Smooth muscle cell (in vitro differentiated cells): ENCODE measurements around the gene PRDM1. TPM values are rescaled to one million over a fixed set of nuclear protein-coding genes. Genes with fewer than 3 reads are reported as not detected.

Source experiments
- DNase-seq: peaks from one replicate; lab custom pipeline; 2025; ENCODE audit not compliant: unreplicated experiment; lab: John Stamatoyannopoulos, UW
- H2AFZ ChIP-seq: fragments of 200-600 bp; sonication (generic); 2 replicates; pipeline ENCODE4 v1.6.0; 2016; ENCODE audit warnings: antibody characterized with exemption, low read depth, mild to moderate bottlenecking
- H3F3A ChIP-seq: fragments of 200-600 bp; sonication (generic); 2 replicates; pipeline ENCODE4 v1.6.0; 2017; ENCODE audit warnings: antibody characterized with exemption, low read depth
- H3K27ac ChIP-seq: fragments of 200-600 bp; sonication (generic); 2 replicates; pipeline ENCODE4 v1.5.1; 2016; ENCODE audit warnings: low read depth, mild to moderate bottlenecking
- H3K27me3 ChIP-seq: fragments of 200-600 bp; sonication (generic); 2 replicates; pipeline ENCODE4 v1.6.1; 2016; ENCODE audit warnings: low read depth, mild to moderate bottlenecking
- H3K36me3 ChIP-seq: fragments of 200-600 bp; sonication (generic); 2 replicates; pipeline ENCODE4 v1.5.1; 2016; ENCODE audit warnings: low read depth
- H3K4me1 ChIP-seq: fragments of 200-600 bp; sonication (generic); 2 replicates; pipeline ENCODE4 v1.5.1; 2016; ENCODE audit warnings: low read depth
- H3K4me2 ChIP-seq: fragments of 200-600 bp; sonication (generic); 2 replicates; pipeline ENCODE4 v1.6.0; 2016; ENCODE audit warnings: mild to moderate bottlenecking
- H3K4me3 ChIP-seq: fragments of 200-600 bp; sonication (generic); 2 replicates; pipeline ENCODE4 v1.5.1; 2016; ENCODE audit warnings: mild to moderate bottlenecking
- H3K79me2 ChIP-seq: fragments of 200-600 bp; sonication (generic); 2 replicates; pipeline ENCODE4 v1.6.0; 2016; ENCODE audit warnings: low read depth, mild to moderate bottlenecking
- H3K9ac ChIP-seq: fragments of 200-600 bp; sonication (generic); 2 replicates; pipeline ENCODE4 v1.6.0; 2016; ENCODE audit warnings: low read depth
- H3K9me3 ChIP-seq: fragments of 200-600 bp; sonication (generic); replicated peaks from 2 replicates; pipeline ENCODE4 v1.5.1; 2016; ENCODE audit warnings: low read depth
- H4K20me1 ChIP-seq: fragments of 200-600 bp; sonication (generic); 2 replicates; pipeline ENCODE4 v1.6.0; 2016; ENCODE audit warnings: low read depth
- WGBS: methylation state at CpG from one replicate; pipeline ENCODE4 v1.1.7; 2016; ENCODE audit warnings: low lambda C conversion rate; 5-methylcytosine and 5-hydroxymethylcytosine counted together
- polyA plus RNA-seq: library from polyadenylated mRNA; unstranded; fragments of >200 nt; fragmentation: Nextera tagmentation; extraction: Ambion mirVana; gene quantifications from 2 replicates; pipeline ENCODE4 v1.2.1, GENCODE V29; 2016
- total RNA-seq: library from RNA; depleted of rRNA; stranded (reverse); fragments of >200 nt; gene quantifications from 2 replicates; pipeline ENCODE4 v1.2.3, GENCODE V29; 2014
- TF ChIP-seq, protein P1 (sequence below): fragments of 200-600 bp; sonication (generic); IDR thresholded peaks from 2 replicates; pipeline ENCODE4 v1.5.1; 2017; ENCODE audit warnings: borderline replicate concordance, mild to moderate bottlenecking, antibody characterized with exemption; ENCODE audit not compliant: insufficient read depth, poor library complexity, severe bottlenecking

The PRDM1 gene
- total and polyA plus RNA-seq, 2 experiments from 2014 or later, result 15.1 to 15.6 TPM

DNA sequence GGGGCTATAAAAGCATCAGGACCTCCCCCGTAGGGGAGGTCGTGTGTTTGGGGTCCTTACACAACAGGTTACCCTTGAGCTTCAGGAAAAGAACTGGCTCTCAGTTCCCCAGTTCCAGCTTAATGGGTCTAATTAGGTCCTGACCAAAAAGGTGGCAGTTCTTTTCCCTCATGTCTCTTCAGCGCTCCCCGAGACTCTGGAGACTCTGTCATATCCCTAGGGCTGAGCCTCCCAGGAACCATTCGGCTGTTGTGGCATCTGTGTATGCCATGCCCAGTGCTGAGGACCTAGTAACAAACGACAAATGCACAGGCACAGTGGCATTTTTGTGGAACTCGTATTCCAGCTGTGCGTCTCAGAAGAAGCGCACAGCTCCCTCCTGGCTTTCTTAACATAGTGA lies 14.6 kb downstream of the PRDM1 start:
- 90% methylated on average over 9 of the region's 9 CpGs for WGBS
- H3K27ac ChIP-seq, result no peak overlapping the region
- H3K79me2 ChIP-seq, result no peaks in the 10 kb centered on the region

DNA sequence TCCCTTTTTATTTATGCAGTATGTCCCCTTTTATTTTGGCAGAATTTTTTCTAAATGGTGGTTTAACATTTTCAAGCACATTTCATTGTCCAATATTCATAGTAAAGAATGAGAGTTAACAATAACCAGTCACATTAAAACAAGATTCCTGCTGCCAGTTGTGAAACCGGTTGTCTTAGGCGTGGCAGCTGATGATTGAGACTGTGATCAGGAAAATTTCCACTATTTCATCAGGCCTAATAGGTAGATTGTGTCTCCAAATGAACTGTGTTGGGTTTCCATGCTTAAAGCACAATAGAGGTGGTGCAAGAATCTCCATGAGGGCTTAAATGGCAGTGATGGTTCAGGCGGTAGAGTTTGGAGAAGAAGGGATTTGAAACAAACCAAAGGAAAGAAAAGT lies 15.3 kb downstream of the PRDM1 start:
- WGBS, result 93% methylated on average over 3 of the region's 3 CpGs
- peaks cover 28% of the 10 kb centered on the region for H4K20me1 ChIP-seq
- peaks cover 42% of the 10 kb centered on the region for H3K4me1 ChIP-seq
- H3K4me3 ChIP-seq, result no peak overlapping the region
- no peak for DNase-seq
- H3F3A ChIP-seq, result peaks cover 12% of the 10 kb centered on the region
- H2AFZ ChIP-seq, result no peak overlapping the region
- H3K79me2 ChIP-seq, result no peaks in the 10 kb centered on the region
- no peak overlapping the region for H3K27ac ChIP-seq
- no peaks in the 10 kb centered on the region for H3K27me3 ChIP-seq
- H3K9me3 ChIP-seq, result no peaks in the 10 kb centered on the region
- TF ChIP-seq, protein P1, sequence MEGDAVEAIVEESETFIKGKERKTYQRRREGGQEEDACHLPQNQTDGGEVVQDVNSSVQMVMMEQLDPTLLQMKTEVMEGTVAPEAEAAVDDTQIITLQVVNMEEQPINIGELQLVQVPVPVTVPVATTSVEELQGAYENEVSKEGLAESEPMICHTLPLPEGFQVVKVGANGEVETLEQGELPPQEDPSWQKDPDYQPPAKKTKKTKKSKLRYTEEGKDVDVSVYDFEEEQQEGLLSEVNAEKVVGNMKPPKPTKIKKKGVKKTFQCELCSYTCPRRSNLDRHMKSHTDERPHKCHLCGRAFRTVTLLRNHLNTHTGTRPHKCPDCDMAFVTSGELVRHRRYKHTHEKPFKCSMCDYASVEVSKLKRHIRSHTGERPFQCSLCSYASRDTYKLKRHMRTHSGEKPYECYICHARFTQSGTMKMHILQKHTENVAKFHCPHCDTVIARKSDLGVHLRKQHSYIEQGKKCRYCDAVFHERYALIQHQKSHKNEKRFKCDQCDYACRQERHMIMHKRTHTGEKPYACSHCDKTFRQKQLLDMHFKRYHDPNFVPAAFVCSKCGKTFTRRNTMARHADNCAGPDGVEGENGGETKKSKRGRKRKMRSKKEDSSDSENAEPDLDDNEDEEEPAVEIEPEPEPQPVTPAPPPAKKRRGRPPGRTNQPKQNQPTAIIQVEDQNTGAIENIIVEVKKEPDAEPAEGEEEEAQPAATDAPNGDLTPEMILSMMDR, result no peak
- H3K9ac ChIP-seq, result no peak overlapping the region
- H3K36me3 ChIP-seq, result peaks cover 7% of the 10 kb centered on the region
- no peak overlapping the region for H3K4me2 ChIP-seq

More for the DNA sequence above, 14.6 kb downstream of the PRDM1 start:
- no peaks in the 10 kb centered on the region for H3K27me3 ChIP-seq
- peaks cover 24% of the 10 kb centered on the region for H4K20me1 ChIP-seq
- no peak overlapping the region for H3K4me3 ChIP-seq
- H3K36me3 ChIP-seq, result peaks cover 7% of the 10 kb centered on the region
- TF ChIP-seq, protein P1, result no peak
- peaks cover 12% of the 10 kb centered on the region for H3F3A ChIP-seq
- no peaks in the 10 kb centered on the region for H3K9me3 ChIP-seq
- no peak overlapping the region for H3K9ac ChIP-seq
- no peak overlapping the region for H2AFZ ChIP-seq
- H3K4me1 ChIP-seq, result peaks cover 43% of the 10 kb centered on the region
- DNase-seq, result no peak
- peak overlapping the region; percentile 80 for H3K4me2 ChIP-seq

DNA sequence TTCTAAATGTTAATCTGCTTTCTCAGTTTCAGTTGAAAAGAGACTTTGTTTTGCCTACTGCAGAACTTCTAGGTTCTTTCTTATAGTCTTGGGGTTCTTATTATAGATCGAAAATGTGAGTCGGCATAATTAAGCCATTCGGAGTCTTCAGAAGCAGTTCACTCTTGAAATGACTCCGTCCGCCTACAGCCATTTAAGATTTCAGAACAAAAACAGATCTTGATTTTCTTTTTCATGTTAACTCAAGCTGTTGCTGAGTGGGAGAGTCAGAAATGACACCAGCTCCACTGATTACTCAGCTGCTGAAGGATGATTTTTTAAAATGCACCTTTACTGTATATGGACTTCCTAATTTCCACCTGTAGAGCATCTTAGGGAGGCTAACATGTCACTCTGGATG lies 15.9 kb downstream of the PRDM1 start:
- WGBS, result 75% methylated on average over 5 of the region's 5 CpGs
- TF ChIP-seq, protein P1, result no peak
- Histone ChIP-seq H3K9ac (no peak overlapping the region), H3K9me3 (no peaks in the 10 kb centered on the region), H3K4me3 (no peak overlapping the region), H3K4me2 (peak overlapping the region; percentile 18), H3K79me2 (no peaks in the 10 kb centered on the region), H3K4me1 (peaks cover 37% of the 10 kb centered on the region), H3K27me3 (no peaks in the 10 kb centered on the region), H3F3A (peaks cover 11% of the 10 kb centered on the region), H3K36me3 (peaks cover 7% of the 10 kb centered on the region), H2AFZ (no peak overlapping the region), H3K27ac (no peak overlapping the region), H4K20me1 (peaks cover 31% of the 10 kb centered on the region)
- no peak for DNase-seq

DNA sequence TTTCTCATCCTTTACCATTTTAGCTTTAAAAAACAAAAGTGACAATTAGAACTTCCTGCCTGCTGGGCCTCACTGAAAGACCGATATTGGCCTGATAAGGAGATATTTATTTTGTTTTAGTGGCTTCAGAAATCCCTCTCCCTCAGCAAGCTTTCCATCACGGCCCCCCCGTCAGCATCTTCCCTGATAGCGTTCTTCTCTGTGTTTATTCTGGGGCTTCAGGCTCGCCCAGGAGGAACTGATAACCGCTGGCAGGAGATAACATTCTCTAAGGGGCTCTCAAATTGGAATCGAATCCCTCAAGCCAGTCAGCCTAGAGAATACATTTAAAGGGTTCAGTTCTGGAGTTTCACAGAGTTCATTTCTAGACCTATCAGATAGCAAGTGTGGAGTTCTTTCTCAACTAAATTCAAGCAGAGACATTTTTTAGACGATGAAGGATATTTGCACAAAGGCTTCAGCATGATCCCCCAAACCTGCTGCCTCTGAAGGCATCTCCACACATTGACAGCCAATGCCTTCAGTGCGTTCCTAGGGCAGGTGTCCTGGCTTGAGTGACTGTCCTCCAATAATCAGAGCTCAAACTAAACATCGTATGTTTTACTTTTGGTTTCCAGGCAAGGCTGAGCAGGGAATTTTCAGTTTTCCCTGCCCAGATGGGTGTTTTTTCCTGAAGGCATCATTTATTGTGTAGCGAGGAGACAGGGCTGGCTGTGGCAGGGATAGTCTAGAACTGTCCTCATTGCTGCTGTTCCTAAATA lies 17.0 kb downstream of the PRDM1 start:
- Histone ChIP-seq H3K4me1 (peaks cover 26% of the 10 kb centered on the region), H3K9me3 (no peaks in the 10 kb centered on the region), H2AFZ (no peak overlapping the region), H3K27ac (no peak overlapping the region), H3K4me3 (no peak overlapping the region), H3K79me2 (no peaks in the 10 kb centered on the region), H3K27me3 (no peaks in the 10 kb centered on the region), H4K20me1 (peaks cover 36% of the 10 kb centered on the region), H3K4me2 (peak overlapping the region; percentile 18), H3K36me3 (peaks cover 15% of the 10 kb centered on the region), H3F3A (peaks cover 2% of the 10 kb centered on the region), H3K9ac (no peak overlapping the region)
- TF ChIP-seq, protein P1, result no peak
- WGBS, result 46% methylated on average over 11 of the region's 11 CpGs
- DNase-seq, result no peak
